WTC11 (cell line): ENCODE measurements around the gene NT5C1A.

ENCODE experiments used
- CREB1 ChIP-seq: sonication (generic); formaldehyde crosslinking; IDR thresholded peaks from 2 replicates; pipeline ENCODE4 v1.8.0; 2023; ENCODE audit warnings: mild to moderate bottlenecking, missing genetic modification reagents
- CREM ChIP-seq: sonication (generic); formaldehyde crosslinking; IDR thresholded peaks from 2 replicates; pipeline ENCODE4 v1.8.1; 2022; ENCODE audit warnings: mild to moderate bottlenecking, missing genetic modification reagents, moderate library complexity
- FOXJ3 ChIP-seq: sonication (generic); formaldehyde crosslinking; IDR thresholded peaks from 2 replicates; pipeline ENCODE4 v1.9.0; 2021; ENCODE audit warnings: missing genetic modification reagents, mild to moderate bottlenecking, borderline replicate concordance
- FOXP1 ChIP-seq: sonication (generic); formaldehyde crosslinking; IDR thresholded peaks from 2 replicates; pipeline ENCODE4 v1.8.0; 2022; ENCODE audit warnings: missing genetic modification reagents, mild to moderate bottlenecking, moderate library complexity, borderline replicate concordance
- ZNF671 ChIP-seq: fragments of 250-450 bp; sonication (Bioruptor Pico); IDR thresholded peaks from 2 replicates; pipeline ENCODE4 v1.8.0; 2021; ENCODE audit warnings: mild to moderate bottlenecking
- TF ChIP-seq, protein P1 (sequence below): sonication (generic); formaldehyde crosslinking; IDR thresholded peaks from 2 replicates; pipeline ENCODE4 v1.8.1; 2023; ENCODE audit warnings: mild to moderate bottlenecking, missing genetic modification reagents, moderate library complexity
- TF ChIP-seq, protein P2 (sequence below): fragments of 200-600 bp; IDR thresholded peaks from 2 replicates; pipeline ENCODE4 v1.8.0; 2022; ENCODE audit warnings: antibody characterized with exemption
- TF ChIP-seq, protein P3 (sequence below): sonication (generic); formaldehyde crosslinking; conservative IDR thresholded peaks from 2 replicates; pipeline ENCODE4 v1.8.1; 2022; ENCODE audit warnings: mild to moderate bottlenecking, missing genetic modification reagents
- TF ChIP-seq, protein P4 (sequence below): sonication (generic); formaldehyde crosslinking; IDR thresholded peaks from 2 replicates; pipeline ENCODE4 v1.8.1; 2023; ENCODE audit warnings: mild to moderate bottlenecking, missing genetic modification reagents, borderline replicate concordance

- TF ChIP-seq, protein P1, sequence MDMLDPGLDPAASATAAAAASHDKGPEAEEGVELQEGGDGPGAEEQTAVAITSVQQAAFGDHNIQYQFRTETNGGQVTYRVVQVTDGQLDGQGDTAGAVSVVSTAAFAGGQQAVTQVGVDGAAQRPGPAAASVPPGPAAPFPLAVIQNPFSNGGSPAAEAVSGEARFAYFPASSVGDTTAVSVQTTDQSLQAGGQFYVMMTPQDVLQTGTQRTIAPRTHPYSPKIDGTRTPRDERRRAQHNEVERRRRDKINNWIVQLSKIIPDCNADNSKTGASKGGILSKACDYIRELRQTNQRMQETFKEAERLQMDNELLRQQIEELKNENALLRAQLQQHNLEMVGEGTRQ (CRISPR knock-in tag): no peak
- TF ChIP-seq CREM: no peak
- TF ChIP-seq ZNF671 (CRISPR knock-in tag): no peak
- TF ChIP-seq, protein P2, sequence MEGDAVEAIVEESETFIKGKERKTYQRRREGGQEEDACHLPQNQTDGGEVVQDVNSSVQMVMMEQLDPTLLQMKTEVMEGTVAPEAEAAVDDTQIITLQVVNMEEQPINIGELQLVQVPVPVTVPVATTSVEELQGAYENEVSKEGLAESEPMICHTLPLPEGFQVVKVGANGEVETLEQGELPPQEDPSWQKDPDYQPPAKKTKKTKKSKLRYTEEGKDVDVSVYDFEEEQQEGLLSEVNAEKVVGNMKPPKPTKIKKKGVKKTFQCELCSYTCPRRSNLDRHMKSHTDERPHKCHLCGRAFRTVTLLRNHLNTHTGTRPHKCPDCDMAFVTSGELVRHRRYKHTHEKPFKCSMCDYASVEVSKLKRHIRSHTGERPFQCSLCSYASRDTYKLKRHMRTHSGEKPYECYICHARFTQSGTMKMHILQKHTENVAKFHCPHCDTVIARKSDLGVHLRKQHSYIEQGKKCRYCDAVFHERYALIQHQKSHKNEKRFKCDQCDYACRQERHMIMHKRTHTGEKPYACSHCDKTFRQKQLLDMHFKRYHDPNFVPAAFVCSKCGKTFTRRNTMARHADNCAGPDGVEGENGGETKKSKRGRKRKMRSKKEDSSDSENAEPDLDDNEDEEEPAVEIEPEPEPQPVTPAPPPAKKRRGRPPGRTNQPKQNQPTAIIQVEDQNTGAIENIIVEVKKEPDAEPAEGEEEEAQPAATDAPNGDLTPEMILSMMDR: no peak
- TF ChIP-seq, protein P3, sequence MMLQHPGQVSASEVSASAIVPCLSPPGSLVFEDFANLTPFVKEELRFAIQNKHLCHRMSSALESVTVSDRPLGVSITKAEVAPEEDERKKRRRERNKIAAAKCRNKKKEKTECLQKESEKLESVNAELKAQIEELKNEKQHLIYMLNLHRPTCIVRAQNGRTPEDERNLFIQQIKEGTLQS: no peak
- TF ChIP-seq, protein P4, sequence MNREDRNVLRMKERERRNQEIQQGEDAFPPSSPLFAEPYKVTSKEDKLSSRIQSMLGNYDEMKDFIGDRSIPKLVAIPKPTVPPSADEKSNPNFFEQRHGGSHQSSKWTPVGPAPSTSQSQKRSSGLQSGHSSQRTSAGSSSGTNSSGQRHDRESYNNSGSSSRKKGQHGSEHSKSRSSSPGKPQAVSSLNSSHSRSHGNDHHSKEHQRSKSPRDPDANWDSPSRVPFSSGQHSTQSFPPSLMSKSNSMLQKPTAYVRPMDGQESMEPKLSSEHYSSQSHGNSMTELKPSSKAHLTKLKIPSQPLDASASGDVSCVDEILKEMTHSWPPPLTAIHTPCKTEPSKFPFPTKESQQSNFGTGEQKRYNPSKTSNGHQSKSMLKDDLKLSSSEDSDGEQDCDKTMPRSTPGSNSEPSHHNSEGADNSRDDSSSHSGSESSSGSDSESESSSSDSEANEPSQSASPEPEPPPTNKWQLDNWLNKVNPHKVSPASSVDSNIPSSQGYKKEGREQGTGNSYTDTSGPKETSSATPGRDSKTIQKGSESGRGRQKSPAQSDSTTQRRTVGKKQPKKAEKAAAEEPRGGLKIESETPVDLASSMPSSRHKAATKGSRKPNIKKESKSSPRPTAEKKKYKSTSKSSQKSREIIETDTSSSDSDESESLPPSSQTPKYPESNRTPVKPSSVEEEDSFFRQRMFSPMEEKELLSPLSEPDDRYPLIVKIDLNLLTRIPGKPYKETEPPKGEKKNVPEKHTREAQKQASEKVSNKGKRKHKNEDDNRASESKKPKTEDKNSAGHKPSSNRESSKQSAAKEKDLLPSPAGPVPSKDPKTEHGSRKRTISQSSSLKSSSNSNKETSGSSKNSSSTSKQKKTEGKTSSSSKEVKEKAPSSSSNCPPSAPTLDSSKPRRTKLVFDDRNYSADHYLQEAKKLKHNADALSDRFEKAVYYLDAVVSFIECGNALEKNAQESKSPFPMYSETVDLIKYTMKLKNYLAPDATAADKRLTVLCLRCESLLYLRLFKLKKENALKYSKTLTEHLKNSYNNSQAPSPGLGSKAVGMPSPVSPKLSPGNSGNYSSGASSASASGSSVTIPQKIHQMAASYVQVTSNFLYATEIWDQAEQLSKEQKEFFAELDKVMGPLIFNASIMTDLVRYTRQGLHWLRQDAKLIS (CRISPR knock-in tag): no peak
- TF ChIP-seq FOXJ3 (CRISPR knock-in tag): no peak
- TF ChIP-seq CREB1: no peak
- TF ChIP-seq FOXP1 (CRISPR knock-in tag): no peak
These were observed 13.2 kb upstream of the NT5C1A start for GRCh38 chr1:39685071-39685470.
